A549 (cell line): Measurements from ENCODE around the gene NOP9.

Experiments used
- CTCF ChIP-seq: fragments of >200 bp; sonication (Bioruptor Twin); formaldehyde crosslinking; IDR thresholded peaks from 3 replicates; pipeline ENCODE4 v1.5.1; 2016
- FOXS1 ChIP-seq: fragments of 250-450 bp; sonication (Bioruptor Pico); IDR thresholded peaks from 2 replicates; pipeline ENCODE4 v1.5.0; 2020; ENCODE audit warnings: mild to moderate bottlenecking, moderate library complexity
- HMGXB4 ChIP-seq: fragments of 250-450 bp; sonication (Bioruptor Pico); IDR thresholded peaks from 2 replicates; pipeline ENCODE4 v1.5.0; 2021; ENCODE audit warnings: mild to moderate bottlenecking, moderate library complexity, borderline replicate concordance
- MAFK ChIP-seq: fragments of 450-650 bp; IDR thresholded peaks from 2 replicates; pipeline ENCODE4 v1.6.1; 2014; ENCODE audit not compliant: partially characterized antibody
- POLR2A ChIP-seq: IDR thresholded peaks from 2 replicates; pipeline ENCODE4 v1.6.1; 2012; ENCODE audit warnings: mild to moderate bottlenecking, low read length
- RCOR1 ChIP-seq: fragments of 150-350 bp; IDR thresholded peaks from 2 replicates; pipeline ENCODE4 v1.6.1; 2014; ENCODE audit warnings: antibody characterized with exemption, low read length, low read depth

GRCh38 chr14:24347134-24347533 lies 47.5 kb downstream of the NOP9 start:
- no peak for TF ChIP-seq CTCF
- TF ChIP-seq HMGXB4 (CRISPR knock-in tag), result no peak
- TF ChIP-seq MAFK, result no peak
- no peak for TF ChIP-seq POLR2A
- no peak for TF ChIP-seq RCOR1
- TF ChIP-seq FOXS1 (CRISPR knock-in tag), result no peak
